Brain microvascular endothelial cell (primary cell): ENCODE measurements around the gene MEPE.

Experiments
- DNase-seq: peaks from one replicate; pipeline ENCODE4 v3.0.0-alpha.2; 2020
- H3K27ac ChIP-seq: fragments of 250-450 bp; sonication (Bioruptor Pico); 2 replicates; pipeline ENCODE4 v1.5.1; 2020; ENCODE audit warnings: mild to moderate bottlenecking, moderate library complexity
- H3K27me3 ChIP-seq: fragments of 250-450 bp; sonication (Bioruptor Pico); replicated peaks from 2 replicates; pipeline ENCODE4 v1.5.1; 2020; ENCODE audit warnings: mild to moderate bottlenecking
- H3K36me3 ChIP-seq: fragments of 250-450 bp; sonication (Bioruptor Pico); replicated peaks from 2 replicates; pipeline ENCODE4 v1.5.1; 2020; ENCODE audit warnings: mild to moderate bottlenecking
- H3K4me3 ChIP-seq: 2 replicates; pipeline ENCODE4 v1.5.1; 2011; ENCODE audit warnings: low read depth, mild to moderate bottlenecking, control low read depth, low read length, moderate library complexity
- CTCF ChIP-seq: IDR thresholded peaks from 2 replicates; pipeline ENCODE4 v1.5.1; 2011; ENCODE audit warnings: low read depth, mild to moderate bottlenecking, moderate library complexity, low read length, control low read depth, inconsistent platforms; ENCODE audit errors: missing control alignments
- in situ Hi-C: cut with HindIII; loops from 2 replicates; pipeline ENCODE4 v1.10.0; 2017; ENCODE audit warnings: low sequenced_read_pairs, low pct_ligation_motif_present

MEPE gene

GRCh38 chr4:87862236-87862635 is 29.5 kb downstream of the MEPE start:
- H3K36me3 ChIP-seq: no peaks in the 10 kb centered on the region
- no peak for DNase-seq
- no peak overlapping the region for H3K27ac ChIP-seq
- no peak for TF ChIP-seq CTCF
- no peaks in the 10 kb centered on the region for H3K27me3 ChIP-seq
- in situ Hi-C loops: no loop called here
- H3K4me3 ChIP-seq: no peak overlapping the region

- in situ Hi-C loops: no loop called here
- H3K4me3 ChIP-seq: no peak overlapping the region
- no peaks in the 10 kb centered on the region for H3K36me3 ChIP-seq
- no peak for DNase-seq
- no peaks in the 10 kb centered on the region for H3K27me3 ChIP-seq
- no peak overlapping the region for H3K27ac ChIP-seq
- TF ChIP-seq CTCF: no peak
Observed at GRCh38 chr4:87863486-87863885, 30.7 kb downstream of the MEPE start.

GRCh38 chr4:87864321-87864720 is 31.6 kb downstream of the MEPE start:
- H3K27me3 ChIP-seq: no peaks in the 10 kb centered on the region
- TF ChIP-seq CTCF: no peak
- H3K36me3 ChIP-seq: no peaks in the 10 kb centered on the region
- no peak overlapping the region for H3K27ac ChIP-seq
- no peak for DNase-seq
- in situ Hi-C loops: no loop called here
- H3K4me3 ChIP-seq: no peak overlapping the region

GRCh38 chr4:87865288-87865687 is 32.5 kb downstream of the MEPE start:
- H3K27me3 ChIP-seq: no peaks in the 10 kb centered on the region
- H3K27ac ChIP-seq: peak overlapping the region; percentile 76
- in situ Hi-C loops: no loop called here
- H3K36me3 ChIP-seq: no peaks in the 10 kb centered on the region
- no peak overlapping the region for H3K4me3 ChIP-seq
- no peak for DNase-seq
- TF ChIP-seq CTCF: no peak

- Histone ChIP-seq H3K4me3 (no peak overlapping the region), H3K27me3 (no peaks in the 10 kb centered on the region), H3K36me3 (no peaks in the 10 kb centered on the region), H3K27ac (peak overlapping the region; percentile 76)
- TF ChIP-seq CTCF: no peak
- in situ Hi-C loops: no loop called here
- DNase-seq: peak; percentile 65
Observed at GRCh38 chr4:87865960-87866598, 33.3 kb downstream of the MEPE start.

GRCh38 chr4:87868522-87868921 is 35.8 kb downstream of the MEPE start:
- TF ChIP-seq CTCF: no peak
- no peaks in the 10 kb centered on the region for H3K27me3 ChIP-seq
- no peak overlapping the region for H3K4me3 ChIP-seq
- no peak for DNase-seq
- no peak overlapping the region for H3K27ac ChIP-seq
- in situ Hi-C loops: no loop called here
- H3K36me3 ChIP-seq: no peaks in the 10 kb centered on the region
